CD4-positive, CD25-positive, alpha-beta regulatory T cell (primary cell): ENCODE measurements around the gene SRPK1. TPM values are rescaled to one million over a fixed set of nuclear protein-coding genes. Genes with fewer than 3 reads are reported as not detected.

Source experiments
- ATAC-seq, 2 donors: fragments of 150-1000 bp; cut with Tn5 transposase; one replicate each; pipeline ENCODE4 v1.10.0; 2021; ENCODE audit warnings: low read depth in 2 of 2, moderate number of reproducible peaks in 2 of 2, moderate library complexity in 1 of 2
- DNase-seq, 3 donors: peaks; one replicate each; pipeline versions ENCODE4 v3.0.0 to v3.0.0-alpha.2; 2012 to 2022; ENCODE audit warnings: mixed read lengths in 1 of 3
- H3K27ac ChIP-seq: one replicate; pipeline ENCODE4 v1.7.0; 2013; ENCODE audit warnings: mild to moderate bottlenecking, low read length; ENCODE audit not compliant: insufficient read depth, poor library complexity, severe bottlenecking
- H3K27me3 ChIP-seq: one replicate; pipeline ENCODE4 v1.7.0; 2013; ENCODE audit warnings: low read length; ENCODE audit not compliant: control insufficient read depth, insufficient read depth
- H3K36me3 ChIP-seq: one replicate; pipeline ENCODE4 v1.7.0; 2013; ENCODE audit warnings: mild to moderate bottlenecking, low read length, moderate library complexity; ENCODE audit not compliant: control insufficient read depth, insufficient read depth
- H3K4me1 ChIP-seq: 2 replicates; pipeline ENCODE4 v1.7.0; 2013; ENCODE audit warnings: mild to moderate bottlenecking, low read length; ENCODE audit not compliant: insufficient read depth, control insufficient read depth, poor library complexity, severe bottlenecking
- H3K4me3 ChIP-seq: one replicate; pipeline ENCODE4 v1.7.0; 2013; ENCODE audit warnings: low read depth, mild to moderate bottlenecking, low read length, moderate library complexity
- H3K9me3 ChIP-seq, 2 experiments: 1 replicate in 1 of 2; 2 replicates in 1 of 2; pipeline ENCODE4 v1.7.0; 2013; ENCODE audit warnings: low read length in 2 of 2, mild to moderate bottlenecking in 1 of 2, moderate library complexity in 1 of 2; ENCODE audit not compliant: control insufficient read depth in 2 of 2
- H3K27ac Mint-ChIP-seq, 3 donors: one replicate each; pipeline ENCODE4 v1.8.0; 2020 to 2022; ENCODE audit warnings: mild to moderate bottlenecking in 3 of 3, mixed read lengths in 3 of 3, moderate library complexity in 2 of 3
- H3K27me3 Mint-ChIP-seq: one replicate; pipeline ENCODE4 v1.8.0; 2022; ENCODE audit warnings: mild to moderate bottlenecking, mixed read lengths
- H3K36me3 Mint-ChIP-seq: one replicate; pipeline ENCODE4 v1.8.0; 2020; ENCODE audit warnings: mixed read lengths
- H3K4me1 Mint-ChIP-seq, 4 donors: one replicate each; pipeline ENCODE4 v1.8.0; 2020 to 2022; ENCODE audit warnings: mixed read lengths in 4 of 4, mild to moderate bottlenecking in 1 of 4
- H3K4me3 Mint-ChIP-seq, 4 donors: one replicate each; pipeline ENCODE4 v1.8.0; 2020 to 2022; ENCODE audit warnings: mild to moderate bottlenecking in 4 of 4, mixed read lengths in 4 of 4, moderate library complexity in 3 of 4
- H3K9me3 Mint-ChIP-seq, 7 donors: one replicate each; pipeline ENCODE4 v1.8.0; 2020 to 2022; ENCODE audit warnings: mixed read lengths in 7 of 7, mild to moderate bottlenecking in 3 of 7, moderate library complexity in 2 of 7
- polyA plus RNA-seq, 4 donors: library from polyadenylated mRNA; unstranded; fragments of 300-500 nt; fragmentation: Illumina TruSeq; gene quantifications; one replicate each; pipeline ENCODE4 v1.2.3, GENCODE V29; 2021
- total RNA-seq: library from RNA; stranded (reverse); gene quantifications from one replicate; pipeline ENCODE4 v1.2.3, GENCODE V29; 2022

The SRPK1 gene
- total and polyA plus RNA-seq, 5 donors from 2014 or later, result 47.0 to 65.4 (median 54.7) TPM

- Histone ChIP-seq H3K27me3 (no peaks in the 10 kb centered on the region), H3K27ac (no peak overlapping the region), H3K9me3 (no peaks in the 10 kb centered on the region), H3K36me3 (peaks cover 22% of the 10 kb centered on the region), H3K4me1 (no peaks in the 10 kb centered on the region), H3K4me3 (no peak overlapping the region)
- H3K27ac Mint-ChIP-seq, result no peak overlapping the region
- H3K9me3 Mint-ChIP-seq, result peaks cover 0 to 2% (median 0%) of the 10 kb centered on the region in 7 donors
- H3K27me3 Mint-ChIP-seq, result no peaks in the 10 kb centered on the region
- peaks cover 0 to 5% (median 3%) of the 10 kb centered on the region in 4 donors for H3K4me1 Mint-ChIP-seq
- ATAC-seq (no peak), DNase-seq (no peak)
- H3K4me3 Mint-ChIP-seq, result no peak overlapping the region
- peaks cover 36% of the 10 kb centered on the region for H3K36me3 Mint-ChIP-seq
Observed at GRCh38 chr6:35874730-35875129, 46.2 kb downstream of the SRPK1 start.

GRCh38 chr6:35859367-35859766 lies 61.5 kb downstream of the SRPK1 start:
- H3K27me3 Mint-ChIP-seq, result no peaks in the 10 kb centered on the region
- H3K4me3 Mint-ChIP-seq, result no peak overlapping the region
- ATAC-seq, result no peak

GRCh38 chr6:35857853-35858252 lies 63.0 kb downstream of the SRPK1 start:
- Mint-ChIP-seq H3K9me3 (no peaks in the 10 kb centered on the region), H3K36me3 (peaks cover 43% of the 10 kb centered on the region), H3K4me3 (no peak overlapping the region), H3K27ac (peak overlapping the region in 1 of 3 donors; percentile 27), H3K27me3 (no peaks in the 10 kb centered on the region), H3K4me1 (peaks cover 0 to 15% (median 3%) of the 10 kb centered on the region in 4 donors)
- Histone ChIP-seq H3K27ac (no peak overlapping the region), H3K4me3 (no peak overlapping the region), H3K9me3 (no peaks in the 10 kb centered on the region), H3K4me1 (no peaks in the 10 kb centered on the region), H3K36me3 (peaks cover 48% of the 10 kb centered on the region), H3K27me3 (no peaks in the 10 kb centered on the region)
- DNase-seq (no peak), ATAC-seq (no peak)

More at GRCh38 chr6:35859367-35859766, 61.5 kb downstream of the SRPK1 start:
- Mint-ChIP-seq H3K36me3 (peaks cover 52% of the 10 kb centered on the region), H3K4me1 (peaks cover 0 to 16% (median 7%) of the 10 kb centered on the region in 4 donors), H3K9me3 (no peaks in the 10 kb centered on the region), H3K27ac (no peak overlapping the region)
- no peak for DNase-seq
- H3K27ac ChIP-seq, result no peak overlapping the region
- H3K27me3 ChIP-seq, result no peaks in the 10 kb centered on the region
- peaks cover 39% of the 10 kb centered on the region for H3K36me3 ChIP-seq
- no peaks in the 10 kb centered on the region for H3K9me3 ChIP-seq
- no peak overlapping the region for H3K4me3 ChIP-seq
- H3K4me1 ChIP-seq, result no peaks in the 10 kb centered on the region

GRCh38 chr6:35856250-35856649 lies 64.6 kb downstream of the SRPK1 start:
- Mint-ChIP-seq H3K36me3 (peaks cover 48% of the 10 kb centered on the region), H3K27me3 (no peaks in the 10 kb centered on the region), H3K4me3 (no peak overlapping the region), H3K27ac (no peak overlapping the region), H3K9me3 (no peaks in the 10 kb centered on the region), H3K4me1 (peaks cover 0 to 5% (median under 1%) of the 10 kb centered on the region in 4 donors)
- H3K9me3 ChIP-seq, result no peaks in the 10 kb centered on the region
- H3K4me1 ChIP-seq, result no peaks in the 10 kb centered on the region
- H3K27ac ChIP-seq, result no peak overlapping the region
- H3K36me3 ChIP-seq, result peaks cover 59% of the 10 kb centered on the region
- H3K27me3 ChIP-seq, result no peaks in the 10 kb centered on the region
- ATAC-seq (no peak), DNase-seq (no peak)
- no peak overlapping the region for H3K4me3 ChIP-seq

GRCh38 chr6:35852994-35853393 lies 67.9 kb downstream of the SRPK1 start:
- Mint-ChIP-seq H3K4me3 (no peak overlapping the region), H3K27me3 (no peaks in the 10 kb centered on the region), H3K4me1 (peaks cover 0 to 3% (median 0%) of the 10 kb centered on the region in 4 donors), H3K27ac (no peak overlapping the region), H3K36me3 (peaks cover 53% of the 10 kb centered on the region), H3K9me3 (peaks cover 0 to 3% (median 0%) of the 10 kb centered on the region in 7 donors)
- Histone ChIP-seq H3K27me3 (no peaks in the 10 kb centered on the region), H3K9me3 (no peaks in the 10 kb centered on the region), H3K36me3 (peaks cover 55% of the 10 kb centered on the region), H3K4me3 (no peak overlapping the region), H3K4me1 (no peaks in the 10 kb centered on the region), H3K27ac (no peak overlapping the region)
- ATAC-seq, result no peak
- no peak for DNase-seq

GRCh38 chr6:35850208-35850607 lies 70.7 kb downstream of the SRPK1 start:
- no peak overlapping the region for H3K4me3 ChIP-seq
- H3K36me3 Mint-ChIP-seq, result peaks cover 51% of the 10 kb centered on the region
- no peak overlapping the region for H3K4me3 Mint-ChIP-seq
- H3K4me1 ChIP-seq, result no peaks in the 10 kb centered on the region
- no peak for ATAC-seq
- H3K9me3 ChIP-seq, result no peaks in the 10 kb centered on the region
- no peak overlapping the region for H3K27ac Mint-ChIP-seq
- H3K27me3 ChIP-seq, result no peaks in the 10 kb centered on the region
- H3K4me1 Mint-ChIP-seq, result peaks cover 0 to 8% (median 2%) of the 10 kb centered on the region in 4 donors
- H3K36me3 ChIP-seq, result peaks cover 37% of the 10 kb centered on the region
- H3K9me3 Mint-ChIP-seq, result peaks cover 0 to 3% (median 0%) of the 10 kb centered on the region in 7 donors
- no peak for DNase-seq
- no peaks in the 10 kb centered on the region for H3K27me3 Mint-ChIP-seq
- no peak overlapping the region for H3K27ac ChIP-seq

- H3K9me3 Mint-ChIP-seq, result peaks cover 0 to 3% (median 0%) of the 10 kb centered on the region in 7 donors
- ATAC-seq (no peak), DNase-seq (no peak)
- H3K36me3 ChIP-seq, result peaks cover 18% of the 10 kb centered on the region
- H3K27ac Mint-ChIP-seq, result no peak overlapping the region
- H3K36me3 Mint-ChIP-seq, result peaks cover 39% of the 10 kb centered on the region
- H3K4me3 ChIP-seq, result no peak overlapping the region
- H3K4me3 Mint-ChIP-seq, result no peak overlapping the region
- peaks cover 0 to 8% (median 3%) of the 10 kb centered on the region in 4 donors for H3K4me1 Mint-ChIP-seq
- H3K9me3 ChIP-seq, result no peaks in the 10 kb centered on the region
- no peaks in the 10 kb centered on the region for H3K27me3 ChIP-seq
- no peaks in the 10 kb centered on the region for H3K4me1 ChIP-seq
- H3K27me3 Mint-ChIP-seq, result no peaks in the 10 kb centered on the region
- no peak overlapping the region for H3K27ac ChIP-seq
Observed at GRCh38 chr6:35844290-35844689, 76.6 kb downstream of the SRPK1 start.

- peaks cover 0 to 8% (median 3%) of the 10 kb centered on the region in 4 donors for H3K4me1 Mint-ChIP-seq
- ATAC-seq (no peak), DNase-seq (no peak)
- no peaks in the 10 kb centered on the region for H3K9me3 Mint-ChIP-seq
- no peaks in the 10 kb centered on the region for H3K27me3 Mint-ChIP-seq
- peaks cover 38% of the 10 kb centered on the region for H3K36me3 Mint-ChIP-seq
- Histone ChIP-seq H3K4me1 (no peaks in the 10 kb centered on the region), H3K27ac (no peak overlapping the region), H3K27me3 (no peaks in the 10 kb centered on the region), H3K4me3 (no peak overlapping the region), H3K9me3 (no peaks in the 10 kb centered on the region), H3K36me3 (peaks cover 23% of the 10 kb centered on the region)
- H3K4me3 Mint-ChIP-seq, result no peak overlapping the region
- no peak overlapping the region for H3K27ac Mint-ChIP-seq
Observed at GRCh38 chr6:35842381-35842780, 78.5 kb downstream of the SRPK1 start.
